Activated T-cell treated with anti-CD3 and anti-CD28 coated beads for 48 hours (primary cell): ENCODE results near the gene DPYSL3.

Experiments used
- DNase-seq: peaks from one replicate; pipeline ENCODE4 v3.0.0-alpha.2; 2020; ENCODE audit warnings: low read depth

Gene DPYSL3

GRCh38 chr5:147472664-147473475 is 37.0 kb downstream of the DPYSL3 start:
- no peak for DNase-seq

GRCh38 chr5:147467973-147468508 is 41.8 kb downstream of the DPYSL3 start:
- DNase-seq, result no peak

- no peak for DNase-seq
These were observed 43.4 kb downstream of the DPYSL3 start for GRCh38 chr5:147466360-147466980.

GRCh38 chr5:147465747-147466146 is 44.1 kb downstream of the DPYSL3 start:
- DNase-seq, result no peak

GRCh38 chr5:147464211-147464610 is 45.7 kb downstream of the DPYSL3 start:
- DNase-seq, result no peak

GRCh38 chr5:147461915-147462314 is 48.0 kb downstream of the DPYSL3 start:
- no peak for DNase-seq

GRCh38 chr5:147460380-147460779 is 49.5 kb downstream of the DPYSL3 start:
- no peak for DNase-seq

GRCh38 chr5:147458581-147458980 is 51.3 kb downstream of the DPYSL3 start:
- no peak for DNase-seq

- DNase-seq, result no peak
These were observed 53.9 kb downstream of the DPYSL3 start for GRCh38 chr5:147455822-147456450.

GRCh38 chr5:147454996-147455677 is 54.7 kb downstream of the DPYSL3 start:
- no peak for DNase-seq

- peak; percentile 63 for DNase-seq
These were observed 55.7 kb downstream of the DPYSL3 start for GRCh38 chr5:147453875-147454814.

GRCh38 chr5:147452165-147452811 is 57.6 kb downstream of the DPYSL3 start:
- no peak for DNase-seq

- DNase-seq, result no peak
These were observed 58.7 kb downstream of the DPYSL3 start for GRCh38 chr5:147451193-147451592.

GRCh38 chr5:147450606-147451005 is 59.3 kb downstream of the DPYSL3 start:
- no peak for DNase-seq

- DNase-seq, result no peak
These were observed 61.1 kb downstream of the DPYSL3 start for GRCh38 chr5:147448766-147449165.

GRCh38 chr5:147446523-147446922 is 63.3 kb downstream of the DPYSL3 start:
- DNase-seq, result no peak

- DNase-seq, result no peak
These were observed 64.0 kb downstream of the DPYSL3 start for GRCh38 chr5:147445917-147446316.

- no peak for DNase-seq
These were observed 64.8 kb downstream of the DPYSL3 start for GRCh38 chr5:147445090-147445489.

- DNase-seq, result no peak
These were observed 67.6 kb downstream of the DPYSL3 start for GRCh38 chr5:147442224-147442623.

- DNase-seq, result no peak
These were observed 68.6 kb downstream of the DPYSL3 start for GRCh38 chr5:147441191-147441695.
